GM19023 (cell line): ENCODE results near the gene DAZAP2.
A peak's percentile ranks its signal among the peaks of the same experiment; 100 is the strongest.

Source experiments
- ATAC-seq: cut with Tn5 transposase; IDR thresholded peaks from one replicate; pipeline ENCODE4 v1.9.1; 2021; ENCODE audit warnings: mild to moderate bottlenecking, moderate library complexity; ENCODE audit not compliant: unreplicated experiment

DAZAP2 gene

DNA sequence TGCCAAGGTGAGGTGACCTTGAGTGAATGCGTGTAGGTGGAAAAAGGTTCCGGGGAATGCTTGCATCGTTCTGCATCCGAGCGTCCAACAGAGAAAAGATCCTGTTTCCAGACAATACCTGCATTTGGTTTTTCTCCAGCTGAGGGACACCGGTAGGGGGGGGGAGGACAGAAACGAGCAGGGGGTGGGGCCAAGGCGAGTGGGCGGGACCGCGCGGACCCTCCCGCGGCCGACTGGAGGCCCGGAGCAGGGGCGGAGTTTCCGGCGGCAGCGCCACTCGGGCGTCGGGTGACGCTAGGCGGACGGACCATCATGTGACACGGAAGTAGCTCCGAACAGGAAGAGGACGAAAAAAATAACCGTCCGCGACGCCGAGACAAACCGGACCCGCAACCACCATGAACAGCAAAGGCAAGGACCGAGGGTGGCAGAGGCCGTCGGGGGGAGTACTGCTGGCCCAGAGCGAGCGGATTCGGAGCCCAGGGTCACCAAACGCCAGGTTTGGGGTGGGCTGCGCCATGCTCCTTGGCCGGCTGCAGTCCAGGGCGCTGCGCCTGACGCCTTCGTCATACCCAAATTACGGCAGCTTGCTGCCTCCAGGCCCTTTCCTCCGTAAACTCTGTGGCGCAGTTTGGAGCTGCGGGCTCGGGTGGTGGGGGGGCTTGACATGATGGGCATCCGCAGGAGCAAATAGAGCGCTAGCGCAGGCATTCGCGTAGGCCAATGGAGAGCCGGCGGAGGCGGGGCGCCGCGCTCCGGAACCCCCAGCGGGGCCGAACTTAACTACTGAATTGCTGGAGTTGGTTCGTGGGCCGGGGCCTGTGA lies at the start of gene DAZAP2:
DAZAP2 (plus strand) TSS at position 317 of the 825 bp plus-strand sequence; CDS start at position 399, 82 bp downstream.
- ATAC-seq: peak; percentile 95

GRCh38 chr12:51189790-51190355 lies 48.8 kb upstream of the DAZAP2 start:
- no peak for ATAC-seq

- ATAC-seq: no peak
Observed at GRCh38 chr12:51190820-51191219, 47.8 kb upstream of the DAZAP2 start.

DNA sequence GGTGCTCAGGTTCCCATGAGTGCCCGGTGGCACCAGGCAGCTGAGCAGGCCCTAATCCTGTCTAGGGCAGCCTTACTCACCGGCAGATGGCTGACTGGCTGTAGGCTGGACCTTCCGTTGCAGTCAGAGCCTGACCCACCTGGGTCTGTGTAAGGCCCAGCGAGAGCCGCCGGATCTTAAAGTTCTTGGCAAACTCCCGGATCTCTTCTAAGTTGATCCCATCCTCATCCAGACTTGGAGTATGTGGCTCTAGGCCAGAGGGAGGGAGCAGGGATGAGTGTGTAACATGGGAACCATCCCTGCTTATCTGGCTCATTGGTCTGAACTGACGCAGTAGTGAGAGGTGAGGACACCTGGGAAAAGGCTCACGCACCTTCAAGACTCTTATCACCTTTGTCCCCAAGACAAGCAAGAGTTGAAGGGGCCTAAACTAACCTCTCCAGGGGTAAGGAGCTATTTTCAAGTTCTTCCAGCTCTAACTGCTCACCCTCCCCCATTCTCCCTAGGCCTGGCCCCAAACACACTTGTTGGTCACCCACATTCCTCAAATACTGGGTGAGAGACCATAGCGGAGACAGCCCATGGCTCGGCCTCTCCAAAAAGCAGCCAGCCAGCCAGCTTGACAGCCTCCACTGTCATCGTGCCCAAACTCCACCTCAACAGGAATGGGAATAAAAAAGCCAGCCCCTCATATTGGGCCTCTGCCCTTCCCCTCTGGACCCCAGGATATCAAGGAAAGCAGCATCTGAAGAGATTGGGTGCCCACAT lies 46.9 kb upstream of the DAZAP2 start:
- ATAC-seq: no peak

DNA sequence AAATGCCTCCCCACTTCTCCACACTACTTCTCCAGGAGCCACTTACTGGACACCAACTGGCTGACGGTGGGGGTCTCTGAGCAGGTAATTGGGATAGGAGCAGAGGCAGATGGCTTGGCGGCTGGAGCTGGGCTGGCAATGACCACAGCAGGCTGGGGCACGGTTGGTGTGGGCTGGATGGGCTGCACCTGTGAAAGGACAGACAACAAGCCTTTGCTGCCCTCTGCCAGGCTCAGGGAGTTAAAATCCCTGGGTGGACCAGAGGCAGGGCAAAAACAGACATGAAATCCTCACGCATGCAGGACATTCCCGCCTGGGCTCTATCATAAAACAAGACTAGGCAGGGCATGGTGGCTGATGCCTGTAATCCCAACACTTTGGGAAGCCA lies 46.3 kb upstream of the DAZAP2 start:
- ATAC-seq: no peak

DNA sequence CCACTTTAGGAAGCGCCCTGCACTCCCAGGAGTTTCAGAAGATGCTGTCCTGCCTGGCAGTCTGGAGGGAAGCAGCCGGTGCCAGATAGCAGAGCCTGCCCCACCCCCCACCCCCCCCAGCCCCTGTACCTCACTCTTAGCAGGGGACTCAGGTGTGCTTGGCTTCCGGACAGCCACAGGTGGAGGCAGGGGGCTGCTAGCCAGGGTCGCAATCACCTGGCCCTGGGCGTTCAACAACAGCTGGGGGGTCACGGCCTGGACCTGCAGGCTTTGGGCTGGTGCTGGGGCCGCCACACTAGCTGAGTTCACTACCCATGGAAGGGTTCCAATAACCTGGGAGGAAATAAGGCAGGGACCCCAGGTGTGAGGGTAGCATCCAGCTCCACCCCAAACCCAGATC lies 42.8 kb upstream of the DAZAP2 start:
- no peak for ATAC-seq

GRCh38 chr12:51196547-51196946 lies 42.1 kb upstream of the DAZAP2 start:
- ATAC-seq: no peak

DNA sequence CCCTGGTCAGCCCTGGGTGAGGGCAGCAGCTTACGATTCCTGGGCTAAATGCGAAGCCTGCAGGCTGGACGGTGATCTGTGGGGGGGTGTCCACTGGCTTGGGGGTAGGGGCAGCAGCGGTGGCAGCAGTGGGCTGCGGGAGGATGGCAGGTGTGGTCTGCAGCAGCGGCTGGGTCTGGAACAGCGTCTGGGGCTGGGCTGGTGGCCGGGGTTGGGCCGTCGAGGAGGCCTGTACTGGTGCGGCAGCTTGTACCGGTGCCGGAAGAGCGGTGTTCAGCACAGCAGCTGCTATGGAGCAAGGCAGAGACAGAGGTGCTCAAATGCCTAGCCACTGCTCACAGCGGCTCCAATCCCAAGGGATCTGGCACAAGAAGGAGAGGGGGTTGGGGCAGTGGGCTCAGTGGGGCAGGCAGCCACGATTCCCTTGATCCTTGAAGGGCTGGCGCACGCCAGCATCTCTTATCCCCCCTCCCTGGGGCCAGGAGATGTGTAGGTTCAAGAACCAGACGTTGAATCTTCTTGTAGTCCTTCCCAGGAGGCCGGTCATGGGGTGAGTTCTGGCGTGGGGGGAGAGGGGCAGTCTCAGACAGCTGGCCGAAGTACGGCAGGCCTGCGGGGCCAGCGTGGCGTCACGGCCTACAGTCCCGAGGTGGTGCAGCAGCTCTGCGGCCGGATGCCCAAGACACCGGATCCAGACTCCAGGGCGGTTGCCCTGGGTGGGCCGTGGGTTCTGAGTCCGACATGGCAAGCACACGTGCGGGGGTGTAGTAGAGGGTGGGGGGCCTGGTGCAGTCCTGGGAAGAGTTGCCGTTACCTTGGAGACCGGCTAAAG lies 40.7 kb upstream of the DAZAP2 start:
- no peak for ATAC-seq

- ATAC-seq: no peak
Observed at GRCh38 chr12:51198568-51199365, 39.9 kb upstream of the DAZAP2 start.

DNA sequence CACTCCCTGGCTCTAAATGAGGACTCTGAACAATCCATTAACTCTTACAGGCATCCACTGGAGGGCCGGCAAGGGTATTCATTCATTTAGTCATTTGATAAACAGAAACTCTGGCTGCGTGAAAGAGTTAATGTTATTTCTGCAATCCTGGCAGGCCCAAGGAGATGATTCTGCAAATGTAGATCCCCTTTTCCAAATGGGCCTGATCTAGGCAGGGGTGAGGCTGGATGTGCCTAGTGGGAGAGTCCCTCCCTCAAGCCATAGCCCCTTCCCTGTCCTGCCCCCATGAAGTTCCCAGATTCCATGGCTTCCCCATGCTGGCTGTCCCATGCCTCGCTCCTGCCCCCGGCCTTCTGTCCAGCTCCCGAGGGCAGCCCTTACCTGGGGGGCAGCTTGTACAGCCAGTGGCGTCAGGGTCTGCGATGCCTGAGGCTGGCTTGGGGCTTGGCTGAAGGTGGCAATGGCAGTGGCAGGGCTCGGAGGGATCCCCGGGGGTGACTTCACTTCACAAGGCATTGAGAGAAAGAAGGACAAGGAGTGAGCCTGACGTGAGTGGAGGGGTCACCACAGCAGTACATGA lies 39.2 kb upstream of the DAZAP2 start:
- ATAC-seq: no peak

- ATAC-seq: no peak
Observed at GRCh38 chr12:51200156-51200555, 38.5 kb upstream of the DAZAP2 start.

DNA sequence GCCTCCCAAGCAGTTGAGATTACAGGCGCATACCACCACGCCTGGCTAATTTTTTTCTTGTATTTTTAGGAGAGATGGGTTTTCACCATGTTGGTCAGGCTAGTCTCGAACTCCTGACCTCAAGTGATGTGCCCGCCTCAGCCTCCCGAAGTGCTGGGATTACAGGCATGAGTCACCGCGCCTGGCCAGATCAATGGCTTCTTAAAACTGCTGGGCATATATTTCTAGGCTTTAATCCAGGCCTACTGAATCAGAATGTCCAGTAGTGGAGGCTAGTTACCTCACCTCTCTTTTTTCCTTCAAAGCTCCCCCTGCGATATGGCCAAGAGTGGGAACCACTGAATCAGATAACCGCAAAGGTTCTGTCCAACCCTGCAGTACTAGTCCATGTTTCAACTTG lies 37.8 kb upstream of the DAZAP2 start:
- ATAC-seq: no peak

- no peak for ATAC-seq
Observed at GRCh38 chr12:51202718-51203117, 35.9 kb upstream of the DAZAP2 start.

- ATAC-seq: no peak
Observed at GRCh38 chr12:51205350-51205749, 33.3 kb upstream of the DAZAP2 start.

- ATAC-seq: no peak
Observed at GRCh38 chr12:51208016-51208660, 30.5 kb upstream of the DAZAP2 start.

DNA sequence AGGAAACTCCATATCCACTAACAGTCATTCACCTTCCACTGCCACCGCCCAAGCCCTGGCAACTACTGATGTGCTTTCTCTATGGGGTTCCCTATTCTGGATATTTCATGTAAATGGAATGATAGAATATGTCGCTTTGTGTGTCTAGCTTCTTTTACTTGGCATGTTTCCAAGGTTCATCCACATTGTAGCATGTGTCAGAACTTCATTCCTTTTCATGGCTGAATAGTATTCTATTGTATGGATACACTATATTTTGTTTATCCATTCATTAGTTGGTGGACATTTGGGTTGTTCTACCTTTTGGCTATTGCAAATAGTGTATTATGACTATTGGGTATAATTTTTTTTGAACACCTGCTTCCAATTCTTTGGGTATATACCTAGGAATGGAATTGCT lies 29.4 kb upstream of the DAZAP2 start:
- no peak for ATAC-seq

DNA sequence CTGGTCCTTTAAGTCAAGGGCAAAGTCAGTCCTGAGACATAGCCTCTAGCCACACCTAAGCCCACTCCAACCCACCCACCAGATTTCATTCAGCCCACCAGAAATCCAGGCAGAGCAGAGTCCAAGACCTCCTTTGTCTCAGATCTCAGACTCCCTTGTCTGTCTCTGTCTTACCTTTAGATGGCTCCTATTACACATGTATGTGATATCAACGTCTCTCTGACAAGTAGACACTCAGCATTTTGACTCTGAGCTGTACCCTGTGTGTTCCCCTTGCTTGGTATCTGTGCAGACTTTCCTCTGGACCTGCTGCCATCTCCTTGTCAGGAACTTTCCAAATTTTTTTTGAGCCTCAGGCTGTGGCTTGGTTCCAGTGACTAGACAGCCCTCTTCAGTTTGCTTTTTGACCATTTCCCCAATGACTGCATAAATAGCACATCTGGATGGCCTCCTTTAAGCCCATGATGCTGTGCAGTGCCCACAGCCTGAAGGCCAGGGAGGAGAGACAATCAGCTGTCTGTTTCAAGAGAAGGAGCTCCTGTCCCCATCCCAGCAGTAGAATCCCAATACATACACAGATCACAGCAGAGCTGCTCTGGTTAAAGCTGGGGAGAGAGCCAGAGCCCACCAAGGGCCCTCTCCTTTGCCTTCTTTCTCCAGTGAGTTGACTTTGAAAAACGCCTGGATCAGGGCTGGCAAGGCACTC lies 27.8 kb upstream of the DAZAP2 start:
- ATAC-seq: no peak

- ATAC-seq: no peak
Observed at GRCh38 chr12:51214895-51215294, 23.7 kb upstream of the DAZAP2 start.

- ATAC-seq: no peak
Observed at GRCh38 chr12:51216642-51217041, 22.0 kb upstream of the DAZAP2 start.
